ENCODE results near the gene IRF2BPL.

GRCh38 chr14:77043984-77044485, 15.5 kb upstream of the IRF2BPL start:
- TF ChIP-seq POLR2AphosphoS5 (IDR thresholded peaks at IDR 0.05) (no peak), CTCF (IDR thresholded peaks at IDR 0.05) (no peak), POLR2A (IDR thresholded peaks at IDR 0.05) (no peak), EP300 (IDR thresholded peaks at IDR 0.05; ENCODE audit: low read depth) (no peak)

All from transverse colon (tissue), 4 donors.